Activated T-cell treated with anti-CD3 and anti-CD28 coated beads, Interleukin-2, amount 50 U/mL, for 24 hours (primary cell): ENCODE results near the gene PRDM10.
A peak's percentile ranks its signal among the peaks of the same experiment; 100 is the strongest.

Experiments
- DNase-seq: peaks from one replicate; pipeline ENCODE4 v3.0.0-alpha.2; 2020
- H3K27ac Mint-ChIP-seq: 2 replicates; pipeline ENCODE4 v1.8.0; 2020; ENCODE audit warnings: mild to moderate bottlenecking, mixed read lengths
- H3K27me3 Mint-ChIP-seq: 2 replicates; pipeline ENCODE4 v1.8.0; 2020; ENCODE audit warnings: mixed read lengths
- H3K36me3 Mint-ChIP-seq: 2 replicates; pipeline ENCODE4 v1.8.0; 2020; ENCODE audit warnings: low read depth, mixed read lengths
- H3K4me1 Mint-ChIP-seq: 2 replicates; pipeline ENCODE4 v1.8.0; 2020; ENCODE audit warnings: low read depth, mixed read lengths
- H3K4me3 Mint-ChIP-seq: 2 replicates; pipeline ENCODE4 v1.8.0; 2020; ENCODE audit warnings: mild to moderate bottlenecking, moderate library complexity, mixed read lengths
- H3K9me3 Mint-ChIP-seq: 2 replicates; pipeline ENCODE4 v1.8.0; 2020; ENCODE audit warnings: mixed read lengths

Gene PRDM10

GRCh38 chr11:130002352-130002845 is at the start of gene PRDM10:
Gene PRDM10 (minus strand): TSS chr11:130002835. CDS start chr11:129960964, 41,871 bp downstream.
- H3K27me3 Mint-ChIP-seq = no peaks in the 10 kb centered on the region
- peak; percentile 94 for DNase-seq
- peaks cover 42% of the 10 kb centered on the region for H3K4me1 Mint-ChIP-seq
- H3K9me3 Mint-ChIP-seq = no peaks in the 10 kb centered on the region
- H3K27ac Mint-ChIP-seq = peak within 1 kb of the TSS; percentile 100
- H3K4me3 Mint-ChIP-seq = peak within 1 kb of the TSS; percentile 97
- H3K36me3 Mint-ChIP-seq = peaks cover 18% of the 10 kb centered on the region

GRCh38 chr11:130051082-130051481 is 48.4 kb upstream of the PRDM10 start:
- no peaks in the 10 kb centered on the region for H3K36me3 Mint-ChIP-seq
- H3K9me3 Mint-ChIP-seq = no peaks in the 10 kb centered on the region
- H3K27me3 Mint-ChIP-seq = peaks cover 3% of the 10 kb centered on the region
- H3K4me3 Mint-ChIP-seq = no peak overlapping the region
- no peak for DNase-seq
- no peak overlapping the region for H3K27ac Mint-ChIP-seq
- H3K4me1 Mint-ChIP-seq = no peaks in the 10 kb centered on the region

- Mint-ChIP-seq H3K4me3 (no peak overlapping the region), H3K4me1 (no peaks in the 10 kb centered on the region), H3K27me3 (peaks cover 3% of the 10 kb centered on the region)
These were observed 47.6 kb upstream of the PRDM10 start for GRCh38 chr11:130050257-130050656.

GRCh38 chr11:130049328-130049771 is 46.7 kb upstream of the PRDM10 start:
- H3K27me3 Mint-ChIP-seq = peaks cover 3% of the 10 kb centered on the region
- DNase-seq = no peak
- no peaks in the 10 kb centered on the region for H3K9me3 Mint-ChIP-seq
- no peak overlapping the region for H3K4me3 Mint-ChIP-seq
- H3K36me3 Mint-ChIP-seq = no peaks in the 10 kb centered on the region
- no peaks in the 10 kb centered on the region for H3K4me1 Mint-ChIP-seq
- no peak overlapping the region for H3K27ac Mint-ChIP-seq

More at GRCh38 chr11:130050257-130050656, 47.6 kb upstream of the PRDM10 start:
- Mint-ChIP-seq H3K27ac (no peak overlapping the region), H3K9me3 (no peaks in the 10 kb centered on the region), H3K36me3 (no peaks in the 10 kb centered on the region)
- DNase-seq = no peak

- H3K4me1 Mint-ChIP-seq = no peaks in the 10 kb centered on the region
- H3K9me3 Mint-ChIP-seq = no peaks in the 10 kb centered on the region
- DNase-seq = no peak
- no peaks in the 10 kb centered on the region for H3K36me3 Mint-ChIP-seq
- H3K4me3 Mint-ChIP-seq = no peak overlapping the region
- no peak overlapping the region for H3K27ac Mint-ChIP-seq
- peaks cover 7% of the 10 kb centered on the region for H3K27me3 Mint-ChIP-seq
These were observed 44.5 kb upstream of the PRDM10 start for GRCh38 chr11:130047141-130047540.

GRCh38 chr11:130043575-130043974 is 40.9 kb upstream of the PRDM10 start:
- DNase-seq = no peak
- Mint-ChIP-seq H3K4me1 (no peaks in the 10 kb centered on the region), H3K36me3 (no peaks in the 10 kb centered on the region), H3K9me3 (no peaks in the 10 kb centered on the region), H3K4me3 (no peak overlapping the region), H3K27me3 (peaks cover 7% of the 10 kb centered on the region), H3K27ac (no peak overlapping the region)

- Mint-ChIP-seq H3K36me3 (no peaks in the 10 kb centered on the region), H3K4me1 (no peaks in the 10 kb centered on the region), H3K27ac (no peak overlapping the region), H3K4me3 (no peak overlapping the region), H3K27me3 (peaks cover 9% of the 10 kb centered on the region), H3K9me3 (no peaks in the 10 kb centered on the region)
- no peak for DNase-seq
These were observed 39.5 kb upstream of the PRDM10 start for GRCh38 chr11:130042093-130042591.

- H3K36me3 Mint-ChIP-seq = no peaks in the 10 kb centered on the region
- H3K9me3 Mint-ChIP-seq = no peaks in the 10 kb centered on the region
- peaks cover 12% of the 10 kb centered on the region for H3K27me3 Mint-ChIP-seq
- DNase-seq = no peak
- H3K4me1 Mint-ChIP-seq = no peaks in the 10 kb centered on the region
- H3K27ac Mint-ChIP-seq = no peak overlapping the region
- no peak overlapping the region for H3K4me3 Mint-ChIP-seq
These were observed 37.8 kb upstream of the PRDM10 start for GRCh38 chr11:130040281-130040940.

- Mint-ChIP-seq H3K36me3 (no peaks in the 10 kb centered on the region), H3K27ac (no peak overlapping the region), H3K27me3 (peaks cover 6% of the 10 kb centered on the region), H3K4me3 (no peak overlapping the region), H3K9me3 (no peaks in the 10 kb centered on the region), H3K4me1 (no peaks in the 10 kb centered on the region)
- DNase-seq = no peak
These were observed 35.4 kb upstream of the PRDM10 start for GRCh38 chr11:130037881-130038585.

GRCh38 chr11:130037058-130037457 is 34.4 kb upstream of the PRDM10 start:
- no peaks in the 10 kb centered on the region for H3K9me3 Mint-ChIP-seq
- no peak overlapping the region for H3K4me3 Mint-ChIP-seq
- no peaks in the 10 kb centered on the region for H3K4me1 Mint-ChIP-seq
- DNase-seq = no peak
- no peaks in the 10 kb centered on the region for H3K36me3 Mint-ChIP-seq
- no peak overlapping the region for H3K27ac Mint-ChIP-seq
- peaks cover 5% of the 10 kb centered on the region for H3K27me3 Mint-ChIP-seq

GRCh38 chr11:130034236-130034635 is 31.6 kb upstream of the PRDM10 start:
- no peak overlapping the region for H3K4me3 Mint-ChIP-seq
- peaks cover 5% of the 10 kb centered on the region for H3K27me3 Mint-ChIP-seq
- H3K4me1 Mint-ChIP-seq = no peaks in the 10 kb centered on the region
- no peak overlapping the region for H3K27ac Mint-ChIP-seq
- no peaks in the 10 kb centered on the region for H3K36me3 Mint-ChIP-seq
- no peaks in the 10 kb centered on the region for H3K9me3 Mint-ChIP-seq
- DNase-seq = no peak

- no peak overlapping the region for H3K27ac Mint-ChIP-seq
- DNase-seq = no peak
- peaks cover 5% of the 10 kb centered on the region for H3K27me3 Mint-ChIP-seq
- no peaks in the 10 kb centered on the region for H3K9me3 Mint-ChIP-seq
- no peaks in the 10 kb centered on the region for H3K36me3 Mint-ChIP-seq
- H3K4me3 Mint-ChIP-seq = no peak overlapping the region
- H3K4me1 Mint-ChIP-seq = no peaks in the 10 kb centered on the region
These were observed 30.3 kb upstream of the PRDM10 start for GRCh38 chr11:130032931-130033330.

GRCh38 chr11:130031945-130032344 is 29.3 kb upstream of the PRDM10 start:
- H3K9me3 Mint-ChIP-seq = no peaks in the 10 kb centered on the region
- no peak overlapping the region for H3K4me3 Mint-ChIP-seq
- H3K36me3 Mint-ChIP-seq = no peaks in the 10 kb centered on the region
- no peak overlapping the region for H3K27ac Mint-ChIP-seq
- no peaks in the 10 kb centered on the region for H3K4me1 Mint-ChIP-seq
- DNase-seq = no peak
- peaks cover 3% of the 10 kb centered on the region for H3K27me3 Mint-ChIP-seq

GRCh38 chr11:130031056-130031455 is 28.4 kb upstream of the PRDM10 start:
- H3K9me3 Mint-ChIP-seq = no peaks in the 10 kb centered on the region
- no peaks in the 10 kb centered on the region for H3K4me1 Mint-ChIP-seq
- no peak for DNase-seq
- no peak overlapping the region for H3K4me3 Mint-ChIP-seq
- H3K27me3 Mint-ChIP-seq = no peaks in the 10 kb centered on the region
- no peak overlapping the region for H3K27ac Mint-ChIP-seq
- H3K36me3 Mint-ChIP-seq = no peaks in the 10 kb centered on the region

- DNase-seq = no peak
- Mint-ChIP-seq H3K4me3 (no peak overlapping the region), H3K27me3 (no peaks in the 10 kb centered on the region), H3K27ac (no peak overlapping the region), H3K9me3 (no peaks in the 10 kb centered on the region), H3K4me1 (no peaks in the 10 kb centered on the region), H3K36me3 (no peaks in the 10 kb centered on the region)
These were observed 26.5 kb upstream of the PRDM10 start for GRCh38 chr11:130029137-130029536.
